CD4-positive, alpha-beta T cell treated with Interleukin-4 for 1 hour (primary cell): ENCODE data around the gene ACVR2B.

Source experiments
- DNase-seq, 2 donors: peaks; one replicate each; pipeline ENCODE4 v3.0.0-alpha.2; 2020 to 2022

ACVR2B gene

DNA sequence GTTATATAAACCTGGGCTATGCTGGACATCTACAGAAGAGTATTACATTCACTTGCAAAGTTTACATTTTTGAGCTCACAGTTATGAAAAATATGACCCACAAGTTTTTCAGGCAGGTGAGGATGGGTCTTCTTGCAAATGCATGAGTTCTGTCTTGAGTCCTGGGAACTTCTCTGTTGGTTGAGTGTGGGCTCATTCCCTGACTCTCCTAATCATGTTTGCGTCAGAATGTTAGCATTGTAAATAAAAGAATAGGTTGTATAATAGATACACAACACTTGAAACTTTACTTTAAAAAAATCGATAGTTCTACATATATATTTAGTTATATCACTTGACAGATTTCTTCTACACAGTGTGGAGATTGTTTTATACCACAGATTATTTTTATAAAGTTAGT, 35.3 kb downstream of the ACVR2B start:
- no peak for DNase-seq

DNA sequence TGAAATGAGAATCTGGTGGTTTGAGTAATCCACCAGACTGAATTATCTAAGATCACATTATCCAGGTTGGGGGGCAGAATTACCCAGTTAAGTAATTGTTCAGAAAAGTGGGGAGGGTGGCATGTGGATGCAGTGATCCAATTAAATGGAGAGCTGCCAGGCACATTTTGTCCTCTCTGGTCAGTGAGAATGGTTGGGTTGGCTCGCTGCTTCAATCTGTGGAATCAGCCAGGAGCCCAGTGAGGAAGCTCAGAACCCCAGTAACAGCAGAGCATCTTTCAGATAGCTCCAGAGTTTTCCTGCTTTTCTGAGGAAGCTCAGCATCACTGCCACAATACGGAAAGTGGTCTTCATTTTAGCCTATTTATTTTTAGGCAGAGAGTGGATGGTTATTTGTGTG, 36.1 kb downstream of the ACVR2B start:
- no peak for DNase-seq

DNA sequence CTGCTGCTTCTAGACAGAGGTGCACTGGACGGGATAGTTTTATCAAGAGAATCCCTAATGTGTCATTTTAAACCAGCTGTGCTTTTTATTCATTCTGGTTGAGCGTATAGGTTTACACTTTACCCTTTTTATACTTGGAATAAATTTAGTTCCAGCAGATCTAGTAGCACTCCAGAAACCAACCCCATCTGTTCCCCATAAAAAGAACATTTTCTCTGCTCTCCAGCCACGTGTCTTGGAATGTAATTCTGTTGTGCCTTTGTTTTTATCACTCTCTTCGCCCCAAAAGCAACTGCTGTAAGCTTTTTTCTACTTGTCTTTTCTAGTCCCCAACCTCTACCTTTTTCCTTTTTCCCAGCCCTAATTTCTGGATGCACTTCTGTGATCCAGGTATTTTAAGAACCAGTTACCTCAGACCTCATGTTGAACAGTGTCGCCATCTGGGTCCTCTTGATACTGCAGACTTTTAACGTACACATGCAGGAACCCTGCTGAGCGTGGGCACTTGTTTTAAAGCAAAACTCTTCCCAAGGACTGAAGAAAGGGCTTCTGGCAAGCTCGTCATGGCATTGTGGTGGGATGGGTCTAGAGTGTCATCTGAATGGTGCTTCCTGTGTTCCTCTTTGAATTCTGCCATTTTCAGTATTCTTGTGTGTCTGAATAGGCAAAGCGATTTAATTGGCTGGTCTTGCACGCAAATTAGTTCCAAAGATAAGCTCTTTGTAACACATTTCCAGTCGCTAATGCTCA, 36.8 kb downstream of the ACVR2B start:
- DNase-seq, result no peak

DNA sequence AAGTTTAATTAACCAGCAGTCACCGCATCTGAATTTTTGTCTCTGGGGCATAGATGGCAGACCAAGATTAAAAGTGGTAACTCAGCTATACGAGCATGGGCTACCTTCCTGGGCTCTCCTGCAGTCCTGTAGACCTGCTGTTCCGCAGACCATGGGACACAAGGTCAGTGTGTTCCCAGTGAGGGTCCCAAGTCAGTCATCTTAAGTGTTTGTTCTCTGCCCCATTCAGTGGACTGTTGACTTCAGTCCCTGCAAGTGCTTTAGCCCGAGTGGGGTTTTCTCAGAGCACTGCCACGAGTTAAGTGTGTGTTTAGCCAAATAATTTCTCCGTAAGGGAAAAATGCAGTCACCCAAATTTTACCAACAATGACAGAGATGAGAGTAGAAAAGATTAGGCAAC, 37.5 kb downstream of the ACVR2B start:
- DNase-seq, result no peak

DNA sequence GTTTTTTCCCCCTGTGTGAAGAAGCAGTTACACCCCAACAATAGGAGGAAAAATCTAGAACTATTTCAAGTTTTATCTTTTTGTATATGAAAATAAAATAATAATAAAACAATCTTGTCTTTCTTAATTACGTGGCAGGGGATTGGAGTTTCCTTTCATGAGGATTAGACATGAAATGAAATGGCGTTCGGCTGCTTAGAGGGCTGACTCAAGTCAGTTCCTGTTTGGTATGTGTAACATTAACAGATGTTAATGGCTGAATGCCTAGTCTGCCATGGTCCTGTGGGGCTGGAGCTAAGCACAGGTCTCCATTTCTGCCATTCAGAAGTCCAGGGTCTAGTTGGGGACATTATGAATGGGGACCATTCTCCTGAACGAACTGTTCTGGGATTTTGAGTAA, 39.3 kb downstream of the ACVR2B start:
- no peak for DNase-seq

DNA sequence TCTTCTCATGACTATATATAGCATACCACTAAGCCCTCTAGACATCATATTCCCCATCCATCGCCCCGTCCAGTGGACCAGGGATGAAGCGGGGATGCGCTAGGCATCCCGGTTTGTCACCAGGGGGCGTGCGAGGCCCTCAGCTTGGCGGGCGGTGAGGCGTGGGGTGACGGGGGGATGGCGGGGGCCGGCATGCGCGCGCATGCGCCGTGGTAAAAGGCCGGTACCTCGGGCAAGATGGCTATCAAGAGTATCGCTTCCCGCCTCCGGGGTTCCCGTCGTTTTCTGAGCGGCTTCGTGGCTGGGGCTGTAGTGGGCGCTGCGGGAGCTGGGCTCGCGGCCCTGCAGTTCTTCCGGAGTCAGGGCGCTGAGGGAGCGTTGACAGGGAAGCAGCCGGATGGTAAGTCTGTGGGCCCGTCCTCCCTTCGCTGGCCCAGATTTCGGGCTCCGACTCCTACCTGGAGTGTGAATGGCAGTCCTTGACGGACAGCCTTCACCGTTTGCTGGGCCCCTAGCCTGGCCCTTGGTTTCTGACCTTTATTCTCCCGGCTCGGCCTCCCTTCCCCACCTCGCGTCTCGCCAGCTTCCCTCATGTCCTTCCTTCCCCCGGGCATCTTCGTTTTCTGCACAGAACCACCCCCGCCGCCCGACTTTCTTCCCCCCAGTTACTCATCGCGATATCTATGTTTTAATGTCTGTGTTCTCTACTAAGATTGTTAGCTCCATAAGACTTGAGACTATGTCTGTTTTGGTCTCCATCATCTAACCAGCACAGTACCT, 42.6 kb downstream of the ACVR2B start, which contains the start of gene EXOG:
Gene EXOG, plus strand, starts transcription at position 210 of the 780 bp plus-strand sequence. Its CDS starts 28 bp downstream, at position 238.
- peak; percentile 95 to 96 for DNase-seq

DNA sequence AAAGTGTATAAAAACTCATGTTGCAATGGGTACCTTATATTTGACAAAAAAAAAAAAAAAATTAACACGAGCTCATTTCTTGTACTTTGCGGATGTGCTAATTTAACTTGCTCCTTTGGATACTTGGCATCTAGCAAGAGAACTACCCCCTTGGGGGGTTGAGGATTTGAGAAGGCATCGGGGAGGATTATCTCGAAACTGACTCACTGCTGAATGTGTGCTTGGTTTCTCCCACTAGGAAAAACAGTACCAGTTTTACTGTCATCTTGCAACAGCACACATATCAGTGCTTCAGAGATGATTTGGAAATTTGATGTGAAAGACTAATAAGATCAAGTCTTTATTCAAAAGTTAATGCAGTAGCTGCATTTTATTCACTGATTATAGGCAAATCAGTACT, 43.3 kb downstream of the ACVR2B start:
- DNase-seq, result no peak

DNA sequence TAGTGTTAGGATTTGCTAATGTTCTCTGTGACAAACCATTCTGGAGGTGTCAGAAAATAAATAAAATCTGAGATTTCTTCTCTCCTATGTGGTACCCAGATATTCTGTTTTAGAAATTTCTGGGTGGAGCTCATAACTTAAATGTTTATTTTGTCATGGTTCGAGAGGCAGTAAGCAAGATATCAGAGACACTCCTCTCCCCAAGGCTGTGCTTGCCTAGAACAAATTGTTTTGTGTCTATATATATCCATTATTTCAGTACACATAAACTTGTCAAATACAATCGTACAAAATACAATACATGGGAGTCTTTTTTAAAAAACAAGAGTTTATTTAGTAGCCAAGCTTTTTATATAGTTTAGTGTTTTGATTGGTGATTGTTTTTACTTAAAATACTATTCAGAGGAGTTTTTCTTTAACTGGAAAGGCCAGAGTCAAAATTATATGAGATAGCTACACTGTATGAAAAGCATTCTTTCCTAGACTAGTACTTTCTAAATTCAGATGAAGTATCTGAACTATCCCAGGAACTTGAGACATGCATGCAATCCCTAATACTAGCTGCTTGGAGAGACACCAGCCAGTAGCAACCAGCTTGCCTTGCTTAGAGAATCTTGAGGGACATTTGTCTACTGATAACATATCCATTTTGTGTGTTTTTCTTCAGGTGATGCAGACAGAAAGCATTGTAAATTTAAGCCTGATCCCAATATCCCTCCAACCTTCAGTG, 47.2 kb downstream of the ACVR2B start:
- no peak for DNase-seq

DNA sequence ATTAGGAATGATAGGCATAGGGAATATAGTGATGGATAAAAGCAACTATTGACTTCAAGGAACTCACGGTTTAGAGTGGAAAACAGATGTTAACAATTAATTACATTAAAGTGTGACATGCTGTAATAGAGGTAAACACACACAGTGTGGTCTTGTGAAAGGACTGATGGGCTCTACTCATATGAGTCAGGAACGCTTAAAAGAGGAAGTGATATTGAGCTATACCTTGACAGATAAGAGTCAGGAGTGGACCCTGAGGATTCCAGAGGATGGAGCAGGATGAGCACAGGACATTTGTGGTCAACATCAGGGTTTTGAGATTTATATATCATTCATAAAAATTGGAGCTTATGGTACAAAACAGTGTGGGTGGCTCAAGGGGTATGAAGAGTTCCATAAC, 53.4 kb downstream of the ACVR2B start:
- no peak for DNase-seq

DNA sequence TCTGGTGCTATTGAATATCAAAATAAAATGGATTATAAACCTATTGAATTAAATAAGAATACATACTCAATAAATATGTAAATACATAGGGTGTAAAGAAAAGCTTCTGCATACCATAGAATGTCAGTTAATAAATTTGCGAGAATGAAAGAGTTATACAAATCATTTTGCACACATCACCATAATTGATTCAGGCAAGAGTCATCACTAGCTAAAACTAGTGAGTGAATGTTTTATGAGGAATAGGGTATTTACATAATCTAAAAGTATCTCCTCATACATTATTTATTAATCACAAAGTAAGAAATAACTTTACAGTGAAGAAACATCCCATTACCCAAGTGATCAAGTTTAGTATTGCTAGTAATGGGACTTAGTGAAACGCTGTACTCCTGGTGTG, 56.0 kb downstream of the ACVR2B start:
- no peak for DNase-seq

DNA sequence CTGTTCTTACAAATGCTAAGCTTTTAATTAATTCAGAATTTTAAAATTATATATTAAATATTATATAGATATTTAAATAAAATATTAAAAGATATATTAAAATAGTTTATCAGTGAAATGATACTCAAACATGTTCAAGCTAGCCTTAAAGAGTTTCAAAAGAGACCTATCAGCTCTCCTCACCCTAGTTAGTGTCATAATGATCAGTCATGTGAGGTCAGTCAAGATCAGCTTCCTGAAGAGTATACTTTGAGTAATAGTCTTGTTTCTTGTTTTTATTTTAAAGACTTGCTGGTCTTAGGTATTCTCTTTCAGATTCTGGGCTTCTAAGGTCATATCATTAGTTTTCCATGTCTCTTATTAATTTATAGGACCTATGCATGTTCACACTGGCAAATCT, 56.9 kb downstream of the ACVR2B start:
- DNase-seq, result no peak

DNA sequence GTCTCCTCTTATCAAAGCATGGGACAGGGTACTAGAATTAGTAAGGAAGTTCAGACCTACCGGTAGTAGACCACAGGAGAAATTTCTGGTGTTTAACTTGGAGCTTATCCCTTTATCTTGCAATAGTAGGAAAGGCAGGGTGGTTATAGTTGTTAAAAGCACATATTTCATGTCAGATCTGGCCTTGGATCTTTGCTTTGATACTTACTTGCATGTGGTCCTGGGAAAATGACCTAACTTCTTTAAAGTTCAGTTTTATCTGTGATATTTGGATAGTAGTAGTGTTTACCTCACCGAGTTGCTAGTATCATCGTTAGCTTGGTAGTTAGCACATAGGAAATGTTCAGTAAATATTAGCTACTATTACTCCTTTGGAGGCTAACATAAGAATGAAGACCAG, 57.9 kb downstream of the ACVR2B start:
- no peak for DNase-seq

DNA sequence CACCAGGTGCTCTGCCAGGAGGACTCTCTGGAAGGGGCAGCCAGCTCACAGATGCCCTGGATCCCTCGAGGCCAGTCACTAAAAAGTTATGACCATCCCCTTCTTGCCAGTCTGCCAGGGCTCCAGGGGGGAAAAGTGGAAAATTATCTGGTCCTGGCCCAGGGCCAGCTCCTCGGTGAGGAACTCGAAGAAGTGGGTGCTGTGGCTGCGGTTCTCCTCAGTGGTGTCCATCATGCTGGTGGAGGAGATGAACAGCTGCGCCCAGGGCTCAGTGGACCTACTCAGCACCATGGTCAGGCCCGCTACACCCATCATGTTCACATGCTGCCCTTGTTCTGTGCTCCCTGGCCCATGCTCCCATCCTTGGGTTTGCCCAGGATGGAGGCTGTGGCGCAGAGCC, 61.7 kb downstream of the ACVR2B start:
- no peak for DNase-seq

DNA sequence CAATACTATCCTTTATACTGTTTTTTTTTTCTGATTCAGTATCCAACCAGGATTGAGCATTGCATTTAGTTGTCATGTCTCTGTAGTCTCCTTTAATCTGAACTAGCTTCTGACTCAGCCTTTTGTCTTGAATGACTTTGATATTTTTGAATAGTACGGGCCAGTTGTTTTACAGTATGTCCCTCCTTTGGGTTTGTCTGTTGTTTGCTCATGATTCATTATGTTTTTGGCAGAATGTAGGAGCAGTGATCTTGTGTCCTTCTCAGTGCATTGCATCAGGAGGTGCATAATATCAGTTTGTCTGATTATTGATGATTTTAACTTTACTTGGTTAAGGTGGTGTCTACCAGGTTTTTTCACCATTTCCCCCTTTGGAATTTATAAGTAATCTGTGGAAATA, 63.0 kb downstream of the ACVR2B start:
- no peak for DNase-seq

DNA sequence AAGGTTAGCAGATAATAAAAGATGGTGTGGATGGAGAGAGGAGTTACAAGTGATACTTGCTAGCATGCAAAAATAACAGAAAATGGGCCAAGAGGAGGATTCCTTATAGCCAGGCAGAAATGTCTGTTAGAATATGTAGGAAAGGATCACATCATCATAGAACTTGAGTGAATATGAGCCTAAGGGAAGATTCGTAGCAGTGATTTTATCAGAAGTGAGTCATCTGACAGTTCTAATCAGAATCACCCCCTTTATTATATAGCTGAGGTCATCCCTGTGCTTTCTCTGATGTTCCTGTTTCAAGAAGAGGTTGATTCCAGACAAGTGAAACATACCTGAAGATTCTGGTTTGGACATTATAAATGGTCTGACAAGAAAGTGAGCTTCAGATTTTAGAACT, 65.3 kb downstream of the ACVR2B start:
- DNase-seq, result no peak

DNA sequence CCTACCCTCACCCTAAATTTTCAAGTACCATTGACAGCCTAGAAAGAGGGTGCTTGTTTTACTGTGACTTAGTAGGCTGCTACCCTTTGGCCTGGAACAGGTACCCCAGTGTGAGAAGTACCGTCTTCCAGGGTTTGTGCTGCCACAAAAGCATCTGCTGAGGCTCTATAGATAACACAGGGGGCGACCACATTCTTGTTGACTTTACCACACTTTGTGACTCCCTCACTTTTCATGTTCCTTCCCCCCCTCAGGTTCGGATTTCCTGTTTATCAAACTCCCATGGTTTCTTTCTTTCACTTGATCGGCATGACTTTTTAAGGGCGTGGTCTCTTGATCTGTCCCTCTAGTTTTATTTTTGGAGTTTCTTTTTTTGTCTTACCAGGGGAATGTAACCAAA, 66.0 kb downstream of the ACVR2B start:
- peak in 1 of 2 donors; percentile 64 for DNase-seq

DNA sequence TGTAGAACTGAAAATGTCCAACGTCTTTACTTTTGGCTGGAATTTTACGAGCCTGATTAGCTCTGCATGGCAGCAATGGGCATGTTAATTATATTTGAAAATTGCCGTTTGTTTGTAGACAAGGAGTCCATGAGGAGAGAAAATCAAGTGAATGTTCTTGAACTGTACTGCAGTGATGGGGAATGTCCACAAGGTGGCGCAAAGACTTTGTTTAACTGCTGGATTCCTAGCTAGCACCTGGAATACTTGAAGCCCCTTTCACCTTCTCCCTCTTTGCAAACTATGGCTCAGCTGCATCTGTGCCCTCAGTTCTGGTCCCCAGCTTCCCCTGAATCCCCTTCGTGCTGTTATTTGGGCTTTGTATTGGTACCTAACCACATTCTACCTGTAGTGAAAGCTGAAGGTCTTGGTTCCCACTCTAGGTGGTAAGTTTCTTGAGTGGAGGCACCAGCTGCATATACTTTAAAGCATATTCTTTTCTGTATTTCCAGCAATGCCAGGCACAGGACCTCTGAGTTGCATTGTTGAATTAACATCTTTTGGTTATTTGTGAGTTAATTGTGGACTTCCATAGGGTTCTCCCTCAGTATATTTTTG, 67.8 kb downstream of the ACVR2B start:
- DNase-seq, result peak; percentile 61 to 72

DNA sequence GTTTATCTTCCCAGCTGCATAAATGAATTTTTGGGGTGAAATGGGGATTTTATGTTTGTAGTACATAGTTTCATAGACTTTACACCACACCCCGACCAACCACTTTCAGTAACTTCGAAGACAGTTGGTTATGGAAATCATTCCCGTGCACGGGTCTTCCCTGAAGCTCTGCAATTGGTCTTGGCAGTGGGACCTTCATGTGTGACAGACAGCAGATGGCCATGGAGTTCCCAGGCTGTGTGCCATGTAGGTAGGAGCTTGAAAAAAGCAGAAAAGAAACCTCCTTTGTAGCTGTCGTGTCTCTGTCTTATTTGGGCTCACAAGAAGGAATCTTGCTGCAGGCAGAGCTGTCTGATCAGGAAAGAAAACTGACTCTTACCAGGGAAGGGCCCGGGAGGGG, 68.3 kb downstream of the ACVR2B start:
- DNase-seq, result no peak

DNA sequence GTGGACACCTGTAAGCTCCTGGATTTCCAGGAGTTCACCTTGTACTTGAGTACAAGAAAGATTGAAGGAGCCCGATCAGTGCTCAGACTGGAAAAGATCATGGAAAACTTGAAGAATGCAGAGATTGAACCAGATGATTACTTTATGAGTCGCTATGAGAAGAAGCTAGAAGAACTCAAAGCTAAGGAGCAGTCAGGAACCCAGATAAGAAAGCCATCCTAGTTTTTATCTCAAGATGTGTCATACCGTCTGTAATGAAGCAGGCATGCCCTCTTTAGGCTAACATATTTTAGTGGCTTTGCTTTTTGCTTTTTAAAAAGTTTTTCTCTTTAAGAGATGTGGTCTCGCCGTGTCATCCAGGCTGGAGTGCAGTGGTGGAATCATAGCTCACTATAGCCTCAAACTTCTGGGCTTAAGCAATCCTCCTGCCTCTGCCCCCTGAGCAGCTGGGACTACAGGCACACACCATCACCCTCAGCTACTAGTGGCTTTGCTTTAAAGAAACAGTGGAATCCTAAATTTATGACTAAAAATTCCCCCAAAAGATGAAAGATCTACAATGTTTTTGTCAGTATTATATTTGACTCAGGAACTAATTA, 70.5 kb downstream of the ACVR2B start:
- no peak for DNase-seq

DNA sequence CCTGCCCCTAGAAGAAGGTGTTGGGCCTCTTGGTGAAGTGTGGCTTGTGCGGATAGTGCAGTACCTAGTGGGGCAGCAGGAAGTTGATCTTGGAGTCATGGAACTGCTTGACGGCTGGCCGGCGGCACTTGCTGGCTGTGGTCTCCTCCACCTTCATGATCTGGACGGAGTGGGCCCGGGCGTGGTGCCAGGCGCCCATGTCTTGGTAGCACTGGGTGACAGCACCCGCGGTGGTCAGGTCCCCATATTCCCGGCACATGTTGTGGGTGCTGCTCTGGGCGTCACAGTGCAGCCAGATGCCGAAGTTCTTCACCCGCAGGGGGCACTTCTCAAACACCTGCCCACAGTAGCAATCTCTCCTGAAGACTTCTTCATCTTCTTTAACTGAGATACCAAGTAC, 73.1 kb downstream of the ACVR2B start:
- no peak for DNase-seq

DNA sequence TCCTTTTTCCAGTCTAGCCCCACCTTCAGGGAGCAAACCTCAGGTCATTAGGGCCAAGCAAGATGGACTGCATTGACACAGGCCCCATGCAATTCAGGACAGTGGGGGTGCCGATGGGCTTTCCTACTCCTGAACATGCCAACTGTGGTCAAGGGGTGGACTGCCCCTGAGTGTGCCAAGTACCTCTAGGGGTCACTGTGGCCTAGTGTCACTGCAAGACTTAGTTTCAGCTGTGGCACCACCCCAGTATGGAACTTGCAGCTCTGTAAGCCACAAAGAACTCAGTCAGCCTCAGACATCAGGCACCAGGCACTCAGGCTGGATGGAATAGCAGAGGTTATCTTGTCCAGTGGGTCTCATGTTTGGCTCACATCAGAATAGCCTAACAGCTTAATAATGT, 74.8 kb downstream of the ACVR2B start:
- no peak for DNase-seq

DNA sequence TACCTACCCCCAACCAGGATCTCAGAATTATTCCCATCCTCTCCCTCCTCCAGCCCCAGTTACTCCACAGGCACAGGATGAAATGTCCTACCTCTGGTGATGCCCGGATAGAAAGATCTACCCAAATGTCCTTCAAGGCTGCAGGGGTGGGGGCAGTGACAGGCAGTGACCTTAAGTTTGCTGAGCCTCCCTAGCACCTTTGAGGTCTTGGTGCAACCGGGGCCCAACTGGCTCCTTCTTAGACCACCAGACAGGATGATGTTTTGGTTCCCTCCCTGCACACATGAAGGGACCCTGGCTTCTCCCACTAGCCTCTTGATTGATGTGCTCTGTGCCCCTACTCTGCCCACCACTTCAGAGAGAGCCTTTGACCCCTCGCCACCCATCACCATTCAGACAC, 78.8 kb downstream of the ACVR2B start:
- DNase-seq, result no peak
